Measurements from ENCODE around the gene GLS.
"Not testable (repeated sequence)": the region's sequence is repeated elsewhere in the genome, so short reads cannot be mapped to it uniquely, and the experiment has no call there.

GLS gene

DNA sequence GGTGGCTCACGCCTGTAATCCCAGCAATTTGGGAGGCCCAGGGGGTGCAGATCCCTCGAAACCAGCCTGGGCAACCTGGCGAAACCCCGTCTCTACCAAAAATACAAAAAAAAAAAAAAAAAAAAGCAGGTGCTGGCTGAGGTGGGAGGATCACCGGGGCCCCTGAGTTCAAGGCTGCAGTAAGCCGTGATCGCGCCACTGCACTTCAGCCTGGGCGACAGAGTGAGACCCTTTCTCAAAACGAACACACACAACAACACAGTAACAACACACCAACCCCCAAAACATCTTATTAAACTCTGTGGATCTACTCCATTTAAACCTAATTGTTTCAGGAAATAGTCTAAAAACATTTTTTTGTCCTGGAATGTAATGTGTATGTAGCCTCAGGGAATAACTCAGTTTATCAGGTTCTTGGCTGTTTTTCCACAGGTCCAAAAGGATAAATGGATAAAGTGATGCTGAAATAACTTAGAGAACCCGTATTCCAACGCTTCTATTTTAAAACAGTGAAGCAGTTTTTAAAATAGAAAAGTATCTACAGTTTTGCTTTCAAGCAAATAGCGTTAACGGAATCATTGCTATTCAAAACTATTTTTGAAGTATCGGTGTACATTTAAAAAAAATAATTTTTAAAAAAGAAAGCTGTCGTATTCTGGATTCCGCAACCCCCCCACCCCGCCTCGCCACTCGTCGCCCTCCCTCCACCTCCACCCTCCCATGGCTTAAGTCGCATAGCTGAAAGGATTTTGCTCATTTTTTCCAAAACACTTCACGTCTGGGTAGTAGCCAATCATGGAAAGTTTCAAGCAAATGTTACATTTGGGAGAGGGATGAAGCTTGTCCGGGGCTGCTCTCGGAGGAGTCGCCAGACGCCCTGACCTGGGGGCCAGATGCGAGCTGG, 895 bp upstream of the GLS start:
- CTCF ChIA-PET, result no interaction called here
- no peak for DNase-seq (ENCODE audit: extremely low spot score)
- POLR2A ChIA-PET, result interaction anchor here (1.9 to 2.9 kb wide), 3 partner anchors 10 to 90 kb away, joined by 5 to 15 read pairs (median 12); no protein-coding TSS in a partner anchor
- no peak for TF ChIP-seq ELF4 (IDR thresholded peaks at IDR 0.05)
- TF ChIP-seq ZNF384 (IDR thresholded peaks at IDR 0.05), result peak; percentile 16; the same call in 1 of the 2 replicates

DNA sequence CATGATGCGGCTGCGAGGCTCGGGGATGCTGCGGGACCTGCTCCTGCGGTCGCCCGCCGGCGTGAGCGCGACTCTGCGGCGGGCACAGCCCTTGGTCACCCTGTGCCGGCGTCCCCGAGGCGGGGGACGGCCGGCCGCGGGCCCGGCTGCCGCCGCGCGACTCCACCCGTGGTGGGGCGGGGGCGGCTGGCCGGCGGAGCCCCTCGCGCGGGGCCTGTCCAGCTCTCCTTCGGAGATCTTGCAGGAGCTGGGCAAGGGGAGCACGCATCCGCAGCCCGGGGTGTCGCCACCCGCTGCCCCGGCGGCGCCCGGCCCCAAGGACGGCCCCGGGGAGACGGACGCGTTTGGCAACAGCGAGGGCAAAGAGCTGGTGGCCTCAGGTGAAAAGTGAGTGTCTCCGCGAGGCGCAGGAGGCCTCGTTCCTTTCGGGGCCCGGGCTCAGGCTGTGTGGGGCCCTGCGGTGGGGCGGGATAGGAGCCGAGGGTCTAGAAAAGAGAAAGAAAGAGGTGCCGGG, 520 bp downstream of the GLS start:
- TF ChIP-seq FOXM1 (IDR thresholded peaks at IDR 0.05; ENCODE audit: borderline replicate concordance) (no peak), LEF1 (IDR thresholded peaks at IDR 0.05; ENCODE audit: borderline replicate concordance) (no peak), SP1 (IDR thresholded peaks at IDR 0.05) (no peak), ZNF384 (IDR thresholded peaks at IDR 0.05) (no peak), FOXA1 (IDR thresholded peaks at IDR 0.05) (no peak), HDGF (IDR thresholded peaks at IDR 0.05; ENCODE audit: borderline replicate concordance) (no peak), BHLHE40 (IDR thresholded peaks at IDR 0.05; ENCODE audit: borderline replicate concordance) (no peak), FOXK2 (IDR thresholded peaks at IDR 0.05) (no peak), SUZ12 (IDR thresholded peaks at IDR 0.05) (no peak), CTBP1 (IDR thresholded peaks at IDR 0.05; ENCODE audit: borderline replicate concordance) (no peak), ARNT (IDR thresholded peaks at IDR 0.05) (no peak), TARDBP (IDR thresholded peaks at IDR 0.05) (no peak), ELF4 (IDR thresholded peaks at IDR 0.05) (no peak), L3MBTL2 (conservative IDR thresholded peaks at IDR 0.05) (no peak), NFRKB (IDR thresholded peaks at IDR 0.05) (no peak)
- TF ChIP-seq, protein P1, sequence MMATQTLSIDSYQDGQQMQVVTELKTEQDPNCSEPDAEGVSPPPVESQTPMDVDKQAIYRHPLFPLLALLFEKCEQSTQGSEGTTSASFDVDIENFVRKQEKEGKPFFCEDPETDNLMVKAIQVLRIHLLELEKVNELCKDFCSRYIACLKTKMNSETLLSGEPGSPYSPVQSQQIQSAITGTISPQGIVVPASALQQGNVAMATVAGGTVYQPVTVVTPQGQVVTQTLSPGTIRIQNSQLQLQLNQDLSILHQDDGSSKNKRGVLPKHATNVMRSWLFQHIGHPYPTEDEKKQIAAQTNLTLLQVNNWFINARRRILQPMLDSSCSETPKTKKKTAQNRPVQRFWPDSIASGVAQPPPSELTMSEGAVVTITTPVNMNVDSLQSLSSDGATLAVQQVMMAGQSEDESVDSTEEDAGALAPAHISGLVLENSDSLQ (IDR thresholded peaks at IDR 0.05), result no peak
- DNase-seq (ENCODE audit: extremely low spot score), result no peak
- POLR2A ChIA-PET, result interaction anchor here (0.8 to 2.9 kb wide), 9 partner anchors 8 to 139 kb away, joined by 3 to 15 read pairs (median 5); no protein-coding TSS in a partner anchor
- CTCF ChIA-PET, result no interaction called here

DNA sequence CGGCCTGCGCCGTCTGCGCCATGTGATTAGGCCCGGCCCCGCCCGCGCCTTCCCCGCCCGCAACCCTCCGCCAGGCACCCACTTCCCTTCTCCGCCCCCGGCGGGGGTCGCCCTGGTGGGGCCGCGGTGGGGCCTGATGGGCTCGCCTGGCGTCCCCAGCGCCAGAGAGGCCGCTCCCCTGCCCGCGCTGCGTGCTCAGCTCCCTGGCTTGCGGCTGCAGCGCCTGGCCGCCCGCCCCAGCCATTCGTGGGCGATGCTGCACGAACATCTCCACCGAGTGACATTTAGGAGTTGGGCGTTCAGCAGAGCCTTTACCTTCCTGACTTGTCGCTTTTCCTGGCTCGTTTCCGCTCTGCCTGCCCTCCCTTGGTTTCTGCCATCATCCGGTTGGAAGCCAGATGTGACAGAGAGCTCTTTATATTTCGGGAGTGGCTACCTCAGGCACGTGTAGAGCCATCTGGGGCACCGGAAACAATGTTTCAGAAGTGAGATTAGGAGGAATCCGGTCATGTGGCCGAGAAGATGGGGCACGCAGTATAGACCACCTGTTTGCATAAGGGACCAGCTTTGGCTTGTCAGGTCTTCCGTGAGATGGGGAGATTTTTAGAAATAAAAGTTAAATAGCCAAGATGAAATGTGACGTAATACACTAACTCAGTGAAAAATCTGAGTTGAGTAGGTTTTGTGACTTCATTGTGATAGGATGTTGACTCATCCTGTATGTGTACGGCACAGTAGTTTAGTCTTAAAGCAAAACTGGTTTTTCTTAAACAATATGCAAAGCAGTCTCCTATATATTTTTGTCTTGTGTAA, 1.2 kb downstream of the GLS start:
- no peak for TF ChIP-seq NFRKB (IDR thresholded peaks at IDR 0.05)
- TF ChIP-seq L3MBTL2 (conservative IDR thresholded peaks at IDR 0.05), result peak; percentile 68
- TF ChIP-seq ARNT (IDR thresholded peaks at IDR 0.05), result no peak
- TF ChIP-seq HDGF (IDR thresholded peaks at IDR 0.05; ENCODE audit: borderline replicate concordance), result no peak
- TF ChIP-seq, protein P1 (IDR thresholded peaks at IDR 0.05), result peak; percentile 26; the same call in 1 of the 2 replicates
- TF ChIP-seq FOXM1 (IDR thresholded peaks at IDR 0.05; ENCODE audit: borderline replicate concordance), result no peak
- TF ChIP-seq SUZ12 (IDR thresholded peaks at IDR 0.05), result no peak
- no peak for TF ChIP-seq LEF1 (IDR thresholded peaks at IDR 0.05; ENCODE audit: borderline replicate concordance)
- no peak for TF ChIP-seq SP1 (IDR thresholded peaks at IDR 0.05)
- POLR2A ChIA-PET, result interaction anchor here (0.7 to 2.9 kb wide), 10 partner anchors 8 to 138 kb away, joined by 3 to 15 read pairs (median 5); no protein-coding TSS in a partner anchor
- CTCF ChIA-PET, result no interaction called here
- DNase-seq (ENCODE audit: extremely low spot score), result peak; percentile 38

DNA sequence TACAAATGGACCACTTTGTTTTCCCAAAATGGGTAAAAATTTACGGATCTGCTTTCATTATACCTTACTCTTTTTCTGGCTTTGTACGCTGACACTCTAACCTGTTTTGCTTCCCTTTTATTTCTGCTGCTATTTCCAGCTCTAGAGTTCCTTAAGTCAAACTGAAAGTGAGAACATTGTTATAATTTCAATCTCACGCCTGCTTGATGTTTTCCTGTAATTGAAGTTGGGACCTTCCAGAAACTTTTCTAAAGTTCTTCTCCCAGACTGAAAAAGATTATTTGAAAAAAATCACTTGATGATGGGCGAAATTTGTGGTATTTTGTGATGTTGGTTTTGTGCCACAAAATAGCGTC, 1.8 kb downstream of the GLS start:
- CTCF ChIA-PET, result no interaction called here
- POLR2A ChIA-PET, result interaction anchor here (0.7 to 2.9 kb wide), 5 partner anchors 11 to 137 kb away, joined by 3 to 15 read pairs (median 6); no protein-coding TSS in a partner anchor
- no peak for TF ChIP-seq FOXM1 (IDR thresholded peaks at IDR 0.05; ENCODE audit: borderline replicate concordance)
- TF ChIP-seq BHLHE40 (IDR thresholded peaks at IDR 0.05; ENCODE audit: borderline replicate concordance), result no peak
- TF ChIP-seq FOXK2 (IDR thresholded peaks at IDR 0.05), result no peak
- TF ChIP-seq FOXA1 (IDR thresholded peaks at IDR 0.05), result no peak
- no peak for TF ChIP-seq ARNT (IDR thresholded peaks at IDR 0.05)
- TF ChIP-seq TARDBP (IDR thresholded peaks at IDR 0.05), result no peak
- TF ChIP-seq LEF1 (IDR thresholded peaks at IDR 0.05; ENCODE audit: borderline replicate concordance), result no peak
- TF ChIP-seq ZNF384 (IDR thresholded peaks at IDR 0.05), result no peak
- no peak for TF ChIP-seq L3MBTL2 (conservative IDR thresholded peaks at IDR 0.05)
- TF ChIP-seq CTBP1 (IDR thresholded peaks at IDR 0.05; ENCODE audit: borderline replicate concordance), result no peak
- TF ChIP-seq, protein P1 (IDR thresholded peaks at IDR 0.05), result no peak
- no peak for TF ChIP-seq NFRKB (IDR thresholded peaks at IDR 0.05)
- TF ChIP-seq HDGF (IDR thresholded peaks at IDR 0.05; ENCODE audit: borderline replicate concordance), result no peak
- TF ChIP-seq SUZ12 (IDR thresholded peaks at IDR 0.05), result no peak
- no peak for TF ChIP-seq ELF4 (IDR thresholded peaks at IDR 0.05)
- no peak for TF ChIP-seq SP1 (IDR thresholded peaks at IDR 0.05)
- no peak for DNase-seq (ENCODE audit: extremely low spot score)

DNA sequence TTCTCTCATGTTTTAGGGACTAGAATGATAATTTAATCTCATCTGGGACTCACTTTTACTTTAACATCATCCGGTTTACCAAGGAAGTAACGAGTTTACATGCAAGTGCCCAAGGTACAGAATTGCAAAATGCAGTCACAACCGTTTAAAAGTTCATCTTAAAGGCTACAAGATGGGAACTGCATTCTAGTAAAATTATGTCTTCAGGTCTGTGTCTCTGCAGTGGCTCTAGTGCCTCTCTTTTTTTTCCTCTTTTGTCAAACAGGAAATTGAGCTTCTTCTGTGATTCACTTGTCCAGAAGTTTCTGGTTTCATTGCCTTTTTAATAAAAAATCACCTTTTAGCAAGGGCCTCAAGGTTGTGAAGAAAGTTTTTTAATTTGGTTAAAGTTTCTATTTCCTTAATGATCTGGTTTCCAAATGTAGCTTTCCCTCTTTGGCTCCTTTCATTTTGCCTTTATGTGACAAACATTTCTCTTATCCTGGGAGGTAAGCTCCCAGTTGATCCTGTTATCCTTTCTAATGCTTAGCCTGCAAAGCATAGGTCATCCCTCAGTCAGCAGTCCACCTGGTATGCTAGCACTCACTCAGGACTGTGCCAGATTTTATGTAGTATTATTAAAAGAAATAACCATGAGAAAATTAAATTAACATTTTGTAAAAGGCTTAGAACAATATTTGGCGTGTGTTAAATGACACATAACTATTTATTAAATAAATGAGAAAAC, 2.4 kb downstream of the GLS start:
- ChIA-PET POLR2A (no interaction called here), CTCF (no interaction called here)
- TF ChIP-seq NFRKB (IDR thresholded peaks at IDR 0.05) (no peak), ELF4 (IDR thresholded peaks at IDR 0.05) (no peak), TARDBP (IDR thresholded peaks at IDR 0.05) (no peak), SP1 (IDR thresholded peaks at IDR 0.05) (no peak)
- TF ChIP-seq, protein P1 (IDR thresholded peaks at IDR 0.05), result no peak
- no peak for DNase-seq (ENCODE audit: extremely low spot score)

DNA sequence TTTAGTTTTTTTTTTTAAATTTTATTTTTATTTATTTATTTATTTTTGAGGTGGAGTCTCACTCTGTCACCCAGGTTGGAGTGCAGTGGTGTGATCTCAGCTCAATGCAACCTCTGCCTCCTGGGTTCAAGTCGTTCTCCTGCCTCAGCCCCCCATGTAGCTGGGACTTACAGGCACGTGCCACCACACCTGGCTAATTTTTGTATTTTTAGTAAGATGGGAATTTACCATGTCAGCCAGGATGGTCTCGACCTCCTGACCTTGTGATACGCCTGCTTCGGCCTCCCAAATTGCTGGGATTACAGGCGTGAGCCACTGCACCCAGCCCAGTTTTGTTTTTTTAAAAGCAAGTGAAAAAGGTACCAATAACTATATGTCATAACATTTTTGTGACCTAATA, 5.2 kb downstream of the GLS start:
- CTCF ChIA-PET, result interaction anchor here (0.6 kb wide), 1 partner anchor 161 kb away, joined by 5 read pairs; no protein-coding TSS in a partner anchor
- DNase-seq (ENCODE audit: extremely low spot score); POLR2A ChIA-PET: not testable (repeated sequence)

Measured in HEK293T (cell line).